Right renal pelvis (tissue), 4 donors: ENCODE results near the gene CPAMD8. TPM values are rescaled to one million over a fixed set of nuclear protein-coding genes. Genes with fewer than 3 reads are reported as not detected.
"Not testable (repeated sequence)": the region's sequence is repeated elsewhere in the genome, so short reads cannot be mapped to it uniquely, and the experiment has no call there.

ENCODE experiments used
- DNase-seq, 4 donors: peaks; one replicate each; pipeline ENCODE4 v3.0.0-alpha.2; 2013; ENCODE audit warnings: low read depth in 4 of 4, low spot score in 3 of 4, missing footprints in 1 of 4
- polyA plus RNA-seq, 4 donors: library from polyadenylated mRNA; unstranded; fragments of 120-200 nt; gene quantifications; one replicate each; pipeline ENCODE4 v1.2.1, GENCODE V29; 2013; ENCODE audit not compliant: insufficient read length in 4 of 4

The CPAMD8 gene
- polyA plus RNA-seq, 4 donors = 35.9 to 50.0 (median 41.7) TPM

- DNase-seq = no peak
Observed at GRCh38 chr19:16951529-16951928, 75.1 kb downstream of the CPAMD8 start.

GRCh38 chr19:16949496-16950023 lies 77.0 kb downstream of the CPAMD8 start:
- DNase-seq = no peak

- DNase-seq = no peak
Observed at GRCh38 chr19:16946951-16947940, 79.4 kb downstream of the CPAMD8 start.

GRCh38 chr19:16945762-16946465 lies 80.7 kb downstream of the CPAMD8 start:
- no peak for DNase-seq

- no peak for DNase-seq
Observed at GRCh38 chr19:16945364-16945714, 81.3 kb downstream of the CPAMD8 start.

- DNase-seq = no peak
Observed at GRCh38 chr19:16944626-16945363, 81.8 kb downstream of the CPAMD8 start.

GRCh38 chr19:16943942-16944625 lies 82.5 kb downstream of the CPAMD8 start:
- DNase-seq = no peak

- DNase-seq = not testable (repeated sequence)
Observed at GRCh38 chr19:16943090-16943489, 83.5 kb downstream of the CPAMD8 start.

- no peak for DNase-seq
Observed at GRCh38 chr19:16942583-16942982, 84.0 kb downstream of the CPAMD8 start.

- DNase-seq = no peak
Observed at GRCh38 chr19:16940626-16941025, 86.0 kb downstream of the CPAMD8 start.

GRCh38 chr19:16940063-16940462 lies 86.5 kb downstream of the CPAMD8 start:
- not testable (repeated sequence) for DNase-seq

- no peak for DNase-seq
Observed at GRCh38 chr19:16938211-16938610, 88.4 kb downstream of the CPAMD8 start.

GRCh38 chr19:16937796-16938195 lies 88.8 kb downstream of the CPAMD8 start:
- not testable (repeated sequence) for DNase-seq

GRCh38 chr19:16936901-16937300 lies 89.7 kb downstream of the CPAMD8 start:
- DNase-seq = no peak

- no peak for DNase-seq
Observed at GRCh38 chr19:16934489-16934888, 92.1 kb downstream of the CPAMD8 start.

- DNase-seq = no peak
Observed at GRCh38 chr19:16931306-16931705, 95.3 kb downstream of the CPAMD8 start.

GRCh38 chr19:16930753-16931152 lies 95.9 kb downstream of the CPAMD8 start:
- no peak for DNase-seq

GRCh38 chr19:16928916-16929315 lies 97.7 kb downstream of the CPAMD8 start:
- DNase-seq = no peak

- no peak for DNase-seq
Observed at GRCh38 chr19:16928351-16928750, 98.3 kb downstream of the CPAMD8 start.

- no peak for DNase-seq
Observed at GRCh38 chr19:16927883-16928282, 98.7 kb downstream of the CPAMD8 start.
